Naive thymus-derived CD4-positive, alpha-beta T cell (primary cell): ENCODE data around the gene NSMF. TPM values are rescaled to one million over a fixed set of nuclear protein-coding genes. Genes with fewer than 3 reads are reported as not detected.
A peak's percentile ranks its signal among the peaks of the same experiment; 100 is the strongest.
"Not testable (repeated sequence)": the region's sequence is repeated elsewhere in the genome, so short reads cannot be mapped to it uniquely, and the experiment has no call there.

Experiments used
- ATAC-seq: fragments of 150-1000 bp; cut with Tn5 transposase; 2 replicates; pipeline ENCODE4 v1.10.0; 2021; ENCODE audit warnings: mild to moderate bottlenecking, moderate library complexity
- CTCF ChIA-PET: fragments of 350-600 bp; sonication (Branson Sonifier 250); formaldehyde crosslinking; loops from one replicate; lab custom pipeline; 2021; ENCODE audit warnings: antibody characterized with exemption; lab: Charles Lee
- POLR2A ChIA-PET: fragments of 350-600 bp; sonication (Branson Sonifier 250); formaldehyde crosslinking; loops from one replicate; lab custom pipeline; 2021; ENCODE audit warnings: antibody characterized with exemption, inconsistent platforms; lab: Charles Lee
- DNase-seq, 9 donors: peaks; one replicate each; pipeline versions ENCODE4 v3.0.0 to v3.0.0-alpha.2; 2020 to 2022; ENCODE audit warnings: mixed read lengths in 1 of 9
- H3K27ac ChIP-seq: one replicate; pipeline ENCODE4 v1.7.0; 2013; ENCODE audit warnings: mild to moderate bottlenecking, low read depth, low read length, moderate library complexity
- H3K27me3 ChIP-seq, 2 donors: one replicate each; pipeline ENCODE4 v1.7.0; 2013; ENCODE audit warnings: low read length in 2 of 2, mild to moderate bottlenecking in 2 of 2, moderate library complexity in 2 of 2; ENCODE audit not compliant: control insufficient read depth in 2 of 2, insufficient read depth in 2 of 2
- H3K36me3 ChIP-seq, 3 experiments: 1 replicate in 2 of 3; 2 replicates in 1 of 3; pipeline ENCODE4 v1.7.0; 2013; ENCODE audit warnings: low read length in 3 of 3, mild to moderate bottlenecking in 3 of 3, moderate library complexity in 1 of 3; ENCODE audit not compliant: insufficient read depth in 3 of 3, control insufficient read depth in 2 of 3
- H3K4me1 ChIP-seq, 2 donors: one replicate each; pipeline ENCODE4 v1.7.0; 2013; ENCODE audit warnings: low read length in 2 of 2, mild to moderate bottlenecking in 2 of 2, moderate library complexity in 1 of 2; ENCODE audit not compliant: control insufficient read depth in 2 of 2, insufficient read depth in 2 of 2
- H3K4me3 ChIP-seq: 2 replicates; pipeline ENCODE4 v1.7.0; 2013; ENCODE audit warnings: mild to moderate bottlenecking, low read length
- H3K9me3 ChIP-seq, 3 experiments: 1 replicate in 2 of 3; 2 replicates in 1 of 3; pipeline ENCODE4 v1.7.0; 2013; ENCODE audit warnings: low read length in 3 of 3; ENCODE audit not compliant: control insufficient read depth in 2 of 3
- H3K27ac Mint-ChIP-seq, 9 donors: one replicate each; pipeline ENCODE4 v1.8.0; 2020 to 2022; ENCODE audit warnings: mixed read lengths in 9 of 9, mild to moderate bottlenecking in 8 of 9, moderate library complexity in 5 of 9, inconsistent platforms in 2 of 9
- H3K27me3 Mint-ChIP-seq, 5 donors: one replicate each; pipeline ENCODE4 v1.8.0; 2021 to 2022; ENCODE audit warnings: mixed read lengths in 5 of 5, mild to moderate bottlenecking in 1 of 5
- H3K36me3 Mint-ChIP-seq, 5 donors: one replicate each; pipeline ENCODE4 v1.8.0; 2020 to 2022; ENCODE audit warnings: mixed read lengths in 5 of 5, mild to moderate bottlenecking in 3 of 5, inconsistent platforms in 1 of 5
- H3K4me1 Mint-ChIP-seq, 7 donors: one replicate each; pipeline ENCODE4 v1.8.0; 2020 to 2022; ENCODE audit warnings: mixed read lengths in 7 of 7, mild to moderate bottlenecking in 3 of 7, inconsistent platforms in 1 of 7
- H3K4me3 Mint-ChIP-seq, 10 donors: one replicate each; pipeline ENCODE4 v1.8.0; 2020 to 2022; ENCODE audit warnings: mild to moderate bottlenecking in 10 of 10, mixed read lengths in 10 of 10, moderate library complexity in 6 of 10, inconsistent platforms in 2 of 10
- H3K9me3 Mint-ChIP-seq, 11 donors: one replicate each; pipeline ENCODE4 v1.8.0; 2020 to 2022; ENCODE audit warnings: mixed read lengths in 11 of 11, mild to moderate bottlenecking in 4 of 11, inconsistent platforms in 1 of 11, moderate library complexity in 1 of 11
- intact Hi-C, 2 donors: fragments of 100-400 bp; cut with micrococcal nuclease; formaldehyde crosslinking; loops; one replicate each; pipeline ENCODE4 v1.15.1; 2023
- polyA plus RNA-seq, 2 donors: library from polyadenylated mRNA; unstranded; fragments of 300-500 nt; fragmentation: Illumina TruSeq; gene quantifications; one replicate each; pipeline ENCODE4 v1.2.3, GENCODE V29; 2021
- total RNA-seq, 6 experiments: library from RNA in 5 of 6; stranded (reverse) in 5 of 6; gene quantifications; 1 replicate in 5 of 6; 2 replicates in 1 of 6; pipeline ENCODE4 v1.2.3 and lab custom pipeline; 2021 to 2026

The NSMF gene
- total and polyA plus RNA-seq, 7 experiments from 2014 or later = 10.9 to 92.0 (median 29.0) TPM

GRCh38 chr9:137474271-137474670 lies 15.1 kb upstream of the NSMF start:
- H3K4me1 Mint-ChIP-seq = peaks cover 5 to 18% (median 8%) of the 10 kb centered on the region in 7 donors
- no peak overlapping the region for H3K27ac Mint-ChIP-seq
- Histone ChIP-seq H3K36me3 (no peaks in the 10 kb centered on the region), H3K9me3 (peaks cover 0 to 10% (median 0%) of the 10 kb centered on the region in 3 experiments), H3K4me1 (peaks cover 0 to 5% of the 10 kb centered on the region in 2 donors), H3K4me3 (no peak overlapping the region), H3K27me3 (no peaks in the 10 kb centered on the region), H3K27ac (no peak overlapping the region)
- intact Hi-C loops = no loop called here
- POLR2A ChIA-PET = no interaction called here
- CTCF ChIA-PET = no interaction called here
- no peak for ATAC-seq
- no peak overlapping the region for H3K4me3 Mint-ChIP-seq
- peaks cover 5 to 36% (median 19%) of the 10 kb centered on the region in 11 donors for H3K9me3 Mint-ChIP-seq
- H3K27me3 Mint-ChIP-seq = peaks cover 0 to 5% (median 0%) of the 10 kb centered on the region in 5 donors
- H3K36me3 Mint-ChIP-seq = peaks cover 7 to 26% (median 21%) of the 10 kb centered on the region in 5 donors
- DNase-seq = no peak

GRCh38 chr9:137470785-137471184 lies 11.7 kb upstream of the NSMF start:
- peaks cover 2 to 20% (median 16%) of the 10 kb centered on the region in 5 donors for H3K36me3 Mint-ChIP-seq
- intact Hi-C loops = no loop called here
- H3K27me3 Mint-ChIP-seq = peaks cover 0 to 13% (median 0%) of the 10 kb centered on the region in 5 donors
- H3K4me1 Mint-ChIP-seq = peaks cover 8 to 19% (median 16%) of the 10 kb centered on the region in 7 donors
- ChIA-PET CTCF (no interaction called here), POLR2A (no interaction called here)
- no peak for DNase-seq
- H3K36me3 ChIP-seq = no peaks in the 10 kb centered on the region
- no peaks in the 10 kb centered on the region for H3K27me3 ChIP-seq
- no peak overlapping the region for H3K27ac Mint-ChIP-seq
- no peak overlapping the region for H3K4me3 ChIP-seq
- peaks cover 0 to 5% (median 0%) of the 10 kb centered on the region in 3 experiments for H3K9me3 ChIP-seq
- H3K27ac ChIP-seq = no peak overlapping the region
- peaks cover 2 to 30% (median 15%) of the 10 kb centered on the region in 11 donors for H3K9me3 Mint-ChIP-seq
- H3K4me1 ChIP-seq = peaks cover 0 to 5% of the 10 kb centered on the region in 2 donors
- peak; percentile 41 for ATAC-seq
- no peak overlapping the region for H3K4me3 Mint-ChIP-seq

GRCh38 chr9:137467896-137468295 lies 8.8 kb upstream of the NSMF start:
- intact Hi-C loops = no loop called here

GRCh38 chr9:137467161-137467581 lies 8.0 kb upstream of the NSMF start:
- Mint-ChIP-seq H3K4me1 (peaks cover 10 to 26% (median 22%) of the 10 kb centered on the region in 7 donors), H3K4me3 (no peak overlapping the region), H3K27ac (no peak overlapping the region), H3K36me3 (peaks cover 0 to 4% (median 0%) of the 10 kb centered on the region in 5 donors), H3K27me3 (peaks cover 0 to 13% (median 0%) of the 10 kb centered on the region in 5 donors), H3K9me3 (peaks cover 0 to 5% (median 0%) of the 10 kb centered on the region in 11 donors)
- Histone ChIP-seq H3K27ac (no peak overlapping the region), H3K36me3 (no peaks in the 10 kb centered on the region), H3K9me3 (no peaks in the 10 kb centered on the region), H3K4me1 (peaks cover 10 to 21% of the 10 kb centered on the region in 2 donors), H3K27me3 (no peaks in the 10 kb centered on the region), H3K4me3 (no peak overlapping the region)
- intact Hi-C loops = no loop called here
- ChIA-PET CTCF (no interaction called here), POLR2A (no interaction called here)
- no peak for DNase-seq
- no peak for ATAC-seq

More at GRCh38 chr9:137467896-137468295, 8.8 kb upstream of the NSMF start:
- Histone ChIP-seq H3K4me3 (no peak overlapping the region), H3K27ac (no peak overlapping the region), H3K4me1 (peaks cover 3 to 14% of the 10 kb centered on the region in 2 donors), H3K27me3 (no peaks in the 10 kb centered on the region), H3K9me3 (peaks cover 0 to 1% (median 0%) of the 10 kb centered on the region in 3 experiments), H3K36me3 (no peaks in the 10 kb centered on the region)
- DNase-seq (no peak), ATAC-seq (no peak)
- ChIA-PET POLR2A (no interaction called here), CTCF (no interaction called here)
- Mint-ChIP-seq H3K4me1 (peaks cover 10 to 22% (median 19%) of the 10 kb centered on the region in 7 donors), H3K36me3 (peaks cover 0 to 6% (median 1%) of the 10 kb centered on the region in 5 donors), H3K27me3 (peaks cover 0 to 13% (median 0%) of the 10 kb centered on the region in 5 donors), H3K27ac (no peak overlapping the region), H3K4me3 (no peak overlapping the region), H3K9me3 (peaks cover 0 to 8% (median 2%) of the 10 kb centered on the region in 11 donors)

GRCh38 chr9:137466389-137467085 lies 7.4 kb upstream of the NSMF start:
- H3K27ac ChIP-seq, ATAC-seq, DNase-seq, intact Hi-C loops, CTCF ChIA-PET, H3K27me3 ChIP-seq, H3K9me3 Mint-ChIP-seq, H3K9me3 ChIP-seq, H3K36me3 Mint-ChIP-seq, H3K4me3 Mint-ChIP-seq, H3K4me3 ChIP-seq, H3K36me3 ChIP-seq: not testable (repeated sequence)
- peaks cover 8 to 29% (median 19%) of the 10 kb centered on the region in 7 donors for H3K4me1 Mint-ChIP-seq
- POLR2A ChIA-PET = interaction anchor here (1.4 kb wide), 1 partner anchor 13 kb away, joined by 4 read pairs; no protein-coding TSS in a partner anchor
- peaks cover 14 to 24% of the 10 kb centered on the region in 2 donors for H3K4me1 ChIP-seq
- peaks cover 0 to 13% (median 0%) of the 10 kb centered on the region in 5 donors for H3K27me3 Mint-ChIP-seq
- peak overlapping the region in 8 of 9 donors; percentile 1 to 93 (median 50) for H3K27ac Mint-ChIP-seq

GRCh38 chr9:137465720-137466388 lies 6.7 kb upstream of the NSMF start:
- intact Hi-C loops = no loop called here

More at GRCh38 chr9:137465720-137466388, 6.7 kb upstream of the NSMF start:
- H3K4me3 Mint-ChIP-seq = peak overlapping the region in 1 of 10 donors; percentile 38
- peaks cover 12 to 34% (median 17%) of the 10 kb centered on the region in 7 donors for H3K4me1 Mint-ChIP-seq
- H3K27me3 Mint-ChIP-seq = peaks cover 0 to 13% (median 0%) of the 10 kb centered on the region in 5 donors
- H3K4me3 ChIP-seq = no peak overlapping the region
- ChIA-PET CTCF (no interaction called here), POLR2A (interaction anchor here (1.4 kb wide), 1 partner anchor 12 kb away, joined by 4 read pairs; no protein-coding TSS in a partner anchor)
- H3K27ac ChIP-seq = no peak overlapping the region
- no peak for ATAC-seq
- H3K36me3 ChIP-seq = no peaks in the 10 kb centered on the region
- peak overlapping the region in 8 of 9 donors; percentile 15 to 93 (median 64) for H3K27ac Mint-ChIP-seq
- H3K4me1 ChIP-seq = peaks cover 21 to 30% of the 10 kb centered on the region in 2 donors
- H3K27me3 ChIP-seq = no peaks in the 10 kb centered on the region
- H3K9me3 Mint-ChIP-seq = peaks cover 0 to 4% (median 0%) of the 10 kb centered on the region in 11 donors
- H3K36me3 Mint-ChIP-seq = no peaks in the 10 kb centered on the region
- no peak for DNase-seq
- H3K9me3 ChIP-seq = no peaks in the 10 kb centered on the region
